ENCODE measurements around the gene MPV17L.
"Not testable (repeated sequence)": the region's sequence is repeated elsewhere in the genome, so short reads cannot be mapped to it uniquely, and the experiment has no call there.

The MPV17L gene

DNA sequence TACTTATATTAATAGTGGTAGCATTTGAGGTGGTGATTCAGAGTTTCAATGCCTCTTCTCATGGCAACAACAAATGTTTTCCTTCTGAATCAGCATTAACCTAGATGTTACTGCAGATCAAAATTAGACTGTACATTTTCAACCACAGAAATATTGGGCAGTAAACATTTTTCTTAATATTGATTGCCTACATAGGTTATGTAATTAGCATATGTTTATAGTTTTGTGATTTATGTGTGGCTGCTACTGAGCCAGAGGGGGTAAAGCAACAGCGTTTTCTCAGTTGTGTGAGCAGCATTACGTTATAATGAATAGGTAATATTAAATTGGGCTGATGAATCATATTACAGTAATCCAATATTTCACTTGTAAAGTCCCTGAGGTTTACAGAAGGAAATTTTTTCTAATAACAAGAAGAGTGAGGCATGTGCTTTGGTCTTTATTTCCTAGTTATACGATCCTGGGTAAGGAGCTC lies 20.0 kb downstream of the MPV17L start:
- no peak for DNase-seq

DNA sequence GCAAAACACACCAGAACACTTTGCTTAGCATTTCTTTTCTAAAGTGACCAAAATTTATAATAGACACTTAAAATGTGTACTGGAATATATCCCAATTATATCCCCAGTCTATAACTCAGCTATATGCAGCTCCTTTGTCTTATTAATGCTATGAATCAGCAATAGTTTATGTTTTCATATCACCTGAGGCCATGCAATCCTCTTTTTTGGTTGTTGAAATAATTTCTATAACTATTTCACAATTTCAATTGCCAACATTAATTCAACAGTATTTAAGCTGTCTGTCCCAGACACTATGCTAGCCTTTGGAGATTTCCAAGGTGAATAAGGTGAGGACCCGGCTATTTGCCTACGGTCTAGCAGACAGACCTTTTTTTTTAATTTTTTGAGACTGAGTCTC lies 21.6 kb downstream of the MPV17L start:
- no peak for DNase-seq

DNA sequence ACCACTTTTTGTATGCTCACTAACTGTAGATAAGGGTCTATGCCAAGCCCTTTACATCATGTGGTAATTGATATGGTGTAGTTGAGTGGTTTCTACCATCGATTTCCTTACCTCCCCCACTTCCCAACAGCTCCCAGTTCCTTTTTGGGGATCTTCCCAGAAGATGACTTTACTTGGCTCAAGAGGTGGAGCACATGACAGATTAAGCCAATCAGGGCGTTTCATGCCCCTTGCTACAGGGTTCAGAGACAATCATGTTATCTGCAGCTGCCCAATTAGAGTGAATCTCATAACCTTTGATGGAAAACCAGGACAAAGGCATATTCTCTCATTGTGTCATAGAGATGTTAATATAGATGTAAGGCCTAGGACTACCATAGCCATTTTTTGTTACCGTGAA lies 22.7 kb downstream of the MPV17L start:
- no peak for DNase-seq

DNA sequence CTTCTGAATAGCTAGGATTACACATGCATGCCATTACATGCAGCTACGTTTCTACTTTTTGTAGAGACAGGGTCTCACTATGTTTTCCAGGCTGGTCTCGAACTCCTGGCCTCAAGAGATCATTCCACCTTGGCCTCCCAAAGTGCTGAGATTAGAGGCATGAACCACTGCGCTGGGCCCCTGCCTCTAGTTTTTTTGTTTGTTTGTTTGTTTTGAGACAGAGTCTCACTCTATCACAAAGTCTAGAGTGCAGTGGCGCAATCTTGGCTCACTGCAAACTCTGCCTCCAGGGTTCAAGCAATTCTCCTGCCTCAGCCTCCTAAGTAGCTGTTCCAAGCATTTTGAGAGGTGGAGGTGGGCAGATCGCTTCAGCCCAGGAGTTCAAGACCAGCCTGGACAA lies 26.1 kb downstream of the MPV17L start:
- DNase-seq = not testable (repeated sequence)

DNA sequence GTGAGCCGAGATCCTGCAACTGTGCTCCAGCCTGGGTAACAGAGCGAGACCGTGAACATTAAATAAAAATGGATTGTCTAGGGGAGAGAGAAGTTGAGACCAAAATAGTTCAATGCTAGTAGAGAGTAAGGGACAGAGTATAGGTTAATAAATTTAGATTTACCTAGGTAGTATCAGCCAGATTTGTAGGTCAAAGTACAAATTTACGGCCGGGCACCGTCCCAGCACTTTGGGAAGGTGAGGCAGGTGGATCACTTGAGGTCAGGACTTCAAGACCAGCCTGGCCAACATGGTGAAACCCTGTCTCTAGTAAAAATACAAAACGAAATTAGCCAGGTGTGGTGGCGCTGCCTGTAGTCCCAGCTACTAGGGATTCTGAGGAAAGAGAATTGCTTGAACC lies 26.7 kb downstream of the MPV17L start:
- DNase-seq = no peak

DNA sequence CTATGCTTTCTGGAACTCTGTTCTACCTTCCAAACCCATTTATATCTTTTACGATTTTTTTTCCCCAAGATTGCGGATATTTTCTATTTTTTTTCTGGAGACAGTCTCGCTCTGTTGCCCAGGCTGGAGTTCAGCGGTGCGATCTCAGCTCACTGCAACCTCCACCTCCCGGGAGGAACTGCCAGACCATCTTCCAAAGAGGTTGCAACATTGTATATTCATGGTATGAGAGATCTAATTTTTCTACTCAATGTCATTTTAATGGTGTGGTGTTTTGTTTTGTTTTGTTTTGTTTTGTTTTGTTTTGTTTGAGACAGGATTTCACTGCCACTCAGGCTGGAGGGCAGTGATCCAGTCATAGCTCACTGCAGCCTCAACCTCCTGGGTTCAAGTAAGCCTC lies 30.3 kb downstream of the MPV17L start:
- DNase-seq = no peak

DNA sequence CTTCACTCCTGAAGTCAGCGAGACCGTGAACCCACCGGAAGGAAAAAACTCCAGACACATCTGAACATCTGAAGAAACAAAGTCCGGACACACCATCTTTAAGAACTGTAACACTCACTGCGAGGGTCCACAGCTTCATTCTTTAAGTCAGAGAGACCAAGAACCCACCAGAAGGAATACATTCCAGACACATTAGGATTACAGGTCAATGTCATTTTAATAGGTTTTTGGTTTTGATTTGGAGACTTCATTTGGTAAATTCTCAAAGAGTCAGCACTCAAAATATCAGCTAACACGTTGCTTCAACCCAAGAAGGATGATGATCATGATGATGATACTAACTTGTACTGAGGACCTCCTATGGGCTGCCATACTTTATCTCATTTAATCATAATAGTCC lies 31.2 kb downstream of the MPV17L start:
- no peak for DNase-seq

DNA sequence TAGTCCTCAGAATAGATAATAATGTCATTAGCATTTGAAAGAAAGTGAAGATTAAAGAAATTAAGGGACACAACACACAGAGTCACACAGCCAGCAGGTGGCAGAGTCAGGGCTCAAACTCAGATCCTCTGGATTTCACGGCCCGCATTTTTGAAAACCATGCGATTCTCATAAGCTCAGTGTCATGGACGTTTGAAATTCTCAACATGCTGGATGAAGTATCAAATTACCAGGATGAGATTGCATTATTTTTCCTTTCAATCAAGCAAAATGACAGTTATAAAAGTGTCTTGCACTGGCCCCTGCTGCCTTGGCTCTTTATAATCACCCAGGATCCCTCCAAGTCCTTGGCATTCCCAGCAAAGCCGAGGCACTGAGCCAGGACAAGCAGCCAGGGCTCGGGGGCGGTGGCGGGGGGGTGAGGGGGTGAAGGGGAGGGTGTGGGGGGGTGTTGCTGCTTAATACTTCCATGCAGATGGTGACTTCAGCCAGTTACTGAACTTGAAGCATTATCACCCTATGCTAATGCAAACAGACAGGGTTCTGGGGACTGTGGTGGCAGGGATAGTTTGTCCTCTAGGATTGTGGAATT lies 32.2 kb downstream of the MPV17L start:
- peak; percentile 1 to 8 for DNase-seq

DNA sequence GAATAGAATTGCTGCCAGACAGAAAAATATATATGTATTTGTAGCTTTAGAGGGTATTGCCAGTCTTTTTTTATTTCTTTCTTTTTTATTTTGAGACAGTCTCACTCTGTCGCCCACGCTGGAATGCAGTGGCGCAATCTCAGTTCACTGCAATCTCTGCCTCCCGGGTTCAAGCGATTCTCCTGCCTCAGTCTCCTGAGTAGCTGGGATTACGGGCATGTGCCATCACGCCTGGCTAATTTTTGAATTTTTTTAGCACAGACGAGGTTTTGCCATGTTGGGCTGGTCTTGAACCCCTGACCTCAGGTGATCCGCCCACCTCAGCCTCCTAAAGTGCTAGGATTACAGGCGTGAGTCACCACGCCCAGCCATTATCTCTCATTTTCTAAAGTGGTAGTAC lies 35.3 kb downstream of the MPV17L start:
- DNase-seq = not testable (repeated sequence)

DNA sequence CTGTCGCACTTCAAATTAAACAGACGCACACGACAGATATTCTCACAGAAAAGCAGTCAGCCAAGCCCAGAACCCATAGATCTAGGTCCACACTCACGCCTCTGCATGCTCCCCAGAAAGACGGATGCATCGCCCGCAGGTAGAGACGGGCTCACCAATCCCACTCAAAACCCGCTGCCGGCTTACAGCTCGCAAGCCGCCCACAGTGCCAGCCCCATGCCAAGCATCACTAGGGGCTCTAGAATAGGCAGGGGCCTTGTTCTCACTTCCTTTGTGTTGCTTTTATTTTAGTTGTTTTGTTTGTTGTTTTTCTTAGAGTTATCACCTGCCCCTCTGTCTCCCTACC lies 38.5 kb downstream of the MPV17L start:
- DNase-seq = no peak

DNA sequence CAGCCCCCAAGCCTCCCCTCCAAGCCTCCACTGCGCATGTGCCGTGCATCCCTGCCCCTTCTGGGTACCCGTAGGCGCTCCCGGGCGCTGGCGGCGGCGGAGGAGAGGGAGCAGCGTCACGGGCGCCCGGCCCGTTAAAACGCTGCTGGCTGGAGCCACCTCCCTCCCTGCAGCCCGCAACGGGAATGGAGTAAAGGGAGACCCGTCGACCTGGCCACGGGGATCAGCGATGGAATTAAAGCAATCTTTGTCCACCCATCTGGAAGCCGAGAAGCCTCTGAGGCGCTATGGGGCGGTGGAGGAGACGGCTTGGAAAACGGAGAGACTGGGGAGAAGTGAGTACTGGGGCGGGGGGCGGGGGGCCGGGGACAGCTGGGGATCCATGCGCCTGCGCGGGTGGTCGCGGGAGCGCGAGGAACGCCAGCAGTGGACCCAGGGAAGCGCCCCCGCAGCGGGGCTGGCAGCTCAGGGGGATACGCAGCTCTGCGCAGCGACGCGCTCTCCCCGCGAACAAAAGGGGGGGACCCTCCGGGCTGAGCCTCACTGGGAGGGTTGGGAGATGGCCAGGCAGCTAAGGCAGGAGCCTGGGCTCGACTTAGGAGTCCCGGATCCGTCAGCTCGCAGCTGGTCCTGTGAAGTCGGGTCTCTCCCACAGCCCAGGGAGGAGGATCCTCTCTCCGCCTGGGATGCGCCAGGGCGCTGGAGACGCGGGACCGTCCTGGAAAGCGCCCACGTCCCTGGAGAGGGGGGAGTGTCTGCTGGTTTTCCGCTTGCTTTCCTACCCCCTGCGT lies 39.1 kb downstream of the MPV17L start, which contains the start of gene BMERB1:
Gene BMERB1 (plus strand): TSS at position 164 of the 791 bp plus-strand sequence. CDS start 66 bp downstream, at position 230.
- peak; percentile 64 to 65 for DNase-seq

DNA sequence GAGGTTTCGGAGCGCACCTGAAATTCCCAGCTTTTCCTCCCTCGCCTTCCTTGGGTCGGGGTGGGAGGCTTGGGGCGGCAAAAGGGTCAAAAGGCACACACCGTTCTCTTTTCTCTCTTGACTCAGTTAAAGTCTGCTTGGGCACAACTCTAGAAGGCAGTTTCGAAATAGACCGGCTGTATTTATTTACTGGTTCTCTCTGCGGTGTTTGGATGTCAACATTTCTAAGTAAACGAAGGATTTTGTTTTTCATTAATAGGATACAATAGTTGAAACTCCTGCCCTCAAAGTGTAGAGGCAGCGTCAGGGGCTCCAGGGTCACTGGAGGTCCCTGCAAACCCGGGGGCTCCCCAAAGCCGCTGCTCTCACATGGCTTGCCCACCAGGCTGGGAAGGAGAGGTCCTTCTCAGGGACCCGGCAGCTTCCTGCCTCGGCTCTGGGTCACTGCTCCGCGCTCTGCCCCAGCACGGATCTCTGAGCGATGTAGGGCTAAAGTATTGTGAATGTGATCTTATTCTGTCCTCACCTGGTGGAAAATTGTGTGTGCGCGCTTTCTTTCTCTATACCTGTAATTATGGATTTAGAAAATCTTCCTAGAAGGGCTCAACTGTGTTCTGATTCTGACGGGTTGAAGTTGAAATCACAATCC lies 39.8 kb downstream of the MPV17L start:
- no peak for DNase-seq

DNA sequence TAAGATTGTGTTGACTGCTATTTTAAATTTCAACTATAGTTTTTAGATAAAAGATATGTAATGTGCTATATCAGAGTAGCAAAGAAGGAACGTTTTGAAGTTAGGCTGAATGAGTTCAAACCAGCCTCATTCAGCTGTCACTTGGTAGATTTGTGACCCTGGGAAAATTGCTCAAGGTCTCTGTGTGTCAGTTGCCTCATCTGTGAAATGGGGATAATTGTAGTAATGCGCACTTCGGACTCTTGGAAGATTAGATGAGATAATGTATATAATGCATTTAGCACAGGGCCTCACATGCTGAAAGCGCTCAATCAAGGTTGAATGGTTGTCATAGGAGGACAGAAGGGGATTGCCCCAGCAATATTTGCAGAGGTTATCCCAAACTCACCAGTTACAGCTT lies 43.5 kb downstream of the MPV17L start:
- no peak for DNase-seq

DNA sequence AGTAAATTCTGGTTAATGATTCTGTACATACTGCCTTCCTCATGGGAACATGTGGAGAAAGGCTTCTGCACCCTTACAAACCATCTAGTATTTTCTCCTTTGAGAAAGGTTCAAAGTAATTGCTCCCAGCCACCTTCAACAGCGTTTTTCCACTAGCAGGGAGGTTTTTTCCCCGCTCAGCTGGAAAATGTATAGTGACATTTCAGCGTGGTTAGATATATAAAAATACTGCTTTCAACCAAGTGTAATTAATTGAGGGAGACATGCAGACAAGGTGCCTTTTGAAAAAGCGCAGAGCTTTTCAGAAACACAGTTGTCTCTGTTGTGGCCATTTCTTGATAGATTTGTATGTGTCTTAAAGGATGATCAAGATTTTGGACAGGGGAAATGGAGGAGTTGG lies 44.0 kb downstream of the MPV17L start:
- DNase-seq = no peak

DNA sequence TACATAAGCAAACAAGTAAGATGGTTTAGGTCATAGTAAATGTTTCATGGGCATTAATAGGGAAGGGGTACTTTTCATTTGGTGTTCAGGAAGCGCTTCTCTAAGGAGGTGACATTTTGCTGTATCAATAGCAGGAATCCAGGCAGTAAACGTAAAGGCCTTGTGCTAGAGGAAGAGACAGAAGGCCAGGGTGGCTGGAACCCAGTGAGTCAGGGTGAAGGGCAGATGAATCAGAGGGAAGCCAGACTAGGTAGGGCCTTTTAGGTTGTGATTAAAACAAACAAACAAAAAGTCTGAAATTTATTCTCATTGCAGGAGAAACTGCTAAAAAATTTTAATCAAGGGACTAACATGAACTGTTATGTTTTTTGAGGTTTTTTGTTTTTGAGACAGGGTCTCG lies 45.3 kb downstream of the MPV17L start:
- DNase-seq = no peak

DNA sequence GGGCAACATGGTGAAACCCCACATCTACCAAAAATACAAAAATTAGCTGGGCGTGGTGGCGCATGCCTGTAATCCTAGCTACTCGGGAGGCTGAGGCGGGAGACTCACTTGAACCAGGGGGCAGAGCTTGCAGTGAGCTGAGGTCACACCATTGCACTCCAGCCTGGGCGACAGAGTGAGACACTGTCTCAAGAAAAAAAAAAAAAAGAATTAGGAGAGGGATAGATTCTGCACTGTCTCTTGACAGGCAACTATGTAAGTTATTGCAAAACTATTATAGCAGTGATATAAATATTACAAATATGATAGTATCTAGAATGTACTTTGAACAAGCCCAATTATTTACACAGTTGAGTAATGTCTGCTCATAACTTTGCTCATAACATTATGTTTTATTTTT lies 46.6 kb downstream of the MPV17L start:
- not testable (repeated sequence) for DNase-seq

DNA sequence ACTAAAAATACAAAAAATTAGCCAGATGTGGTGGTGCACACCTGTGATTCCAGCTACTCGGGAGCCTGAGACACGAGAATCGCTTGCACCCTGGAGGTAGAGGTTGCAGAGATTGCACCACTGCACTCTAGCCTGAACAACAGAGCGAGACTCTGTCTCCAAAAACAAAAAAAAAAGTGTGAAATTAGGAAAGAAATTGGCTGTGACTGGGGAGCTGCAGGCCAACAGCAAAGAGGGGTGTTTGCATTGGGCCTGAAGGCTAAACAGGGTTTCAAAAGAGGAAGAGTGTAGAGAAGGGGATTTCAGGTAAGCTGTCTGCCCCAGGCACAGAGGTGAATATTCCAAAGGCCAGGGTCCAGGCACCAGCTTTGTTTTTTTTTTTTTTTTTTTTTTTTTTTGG lies 48.2 kb downstream of the MPV17L start:
- no peak for DNase-seq

DNA sequence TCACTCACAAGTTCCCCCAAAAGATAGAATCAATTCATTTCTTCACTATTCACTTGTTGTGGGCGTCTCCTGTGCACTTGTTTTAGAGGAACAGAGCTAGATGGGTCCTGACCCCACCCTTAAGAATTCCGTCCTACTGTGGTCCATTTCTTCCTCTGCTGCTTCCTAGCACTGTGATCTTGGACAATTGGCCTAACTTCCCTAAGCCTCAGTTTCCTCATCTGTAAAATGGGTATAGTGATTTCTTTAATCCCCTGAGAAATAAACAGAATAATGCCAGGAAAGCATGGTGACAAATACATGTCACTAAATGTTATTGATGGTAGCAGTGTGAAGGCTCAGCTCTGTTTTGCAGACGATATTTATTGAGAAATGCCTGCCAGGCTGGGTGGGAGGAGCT lies 48.7 kb downstream of the MPV17L start:
- DNase-seq = no peak

DNA sequence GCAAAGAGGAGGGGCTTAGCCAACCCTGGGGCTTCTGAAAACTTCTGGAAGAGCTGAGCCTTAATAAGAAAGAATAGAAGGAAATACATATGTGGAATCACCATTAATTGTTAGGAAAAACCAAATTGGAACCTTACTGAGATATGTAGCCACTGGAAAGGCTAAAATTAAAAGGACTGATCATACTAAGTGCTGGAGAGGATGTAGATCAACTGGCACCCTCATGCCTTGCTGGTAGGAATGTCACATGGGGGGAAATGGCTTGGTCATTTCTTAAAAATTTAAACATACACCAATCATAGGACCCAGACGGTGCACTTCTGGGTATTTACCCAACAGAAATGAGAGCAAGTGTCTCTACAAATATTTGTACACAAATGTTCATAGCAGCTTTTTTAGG lies 49.9 kb downstream of the MPV17L start:
- no peak for DNase-seq

DNA sequence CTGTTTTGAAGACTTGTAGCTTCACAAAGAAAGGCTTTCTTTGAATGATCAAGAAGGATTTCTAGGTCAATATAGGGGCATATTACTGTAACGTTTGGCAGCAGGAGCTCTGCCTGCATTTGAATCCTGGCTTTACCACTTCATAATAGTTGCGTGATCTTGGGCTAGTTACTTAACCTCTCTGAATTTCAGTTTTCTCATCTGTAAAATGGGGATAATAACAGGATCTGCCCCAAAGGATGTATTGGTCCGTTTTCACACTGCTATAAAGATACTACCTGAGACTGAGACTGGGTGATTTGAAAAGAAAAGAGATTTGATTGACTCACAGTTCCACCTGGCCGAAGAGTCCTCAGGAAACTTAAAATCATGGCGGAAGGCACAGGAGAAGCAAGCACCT lies 51.3 kb downstream of the MPV17L start:
- DNase-seq = no peak

DNA sequence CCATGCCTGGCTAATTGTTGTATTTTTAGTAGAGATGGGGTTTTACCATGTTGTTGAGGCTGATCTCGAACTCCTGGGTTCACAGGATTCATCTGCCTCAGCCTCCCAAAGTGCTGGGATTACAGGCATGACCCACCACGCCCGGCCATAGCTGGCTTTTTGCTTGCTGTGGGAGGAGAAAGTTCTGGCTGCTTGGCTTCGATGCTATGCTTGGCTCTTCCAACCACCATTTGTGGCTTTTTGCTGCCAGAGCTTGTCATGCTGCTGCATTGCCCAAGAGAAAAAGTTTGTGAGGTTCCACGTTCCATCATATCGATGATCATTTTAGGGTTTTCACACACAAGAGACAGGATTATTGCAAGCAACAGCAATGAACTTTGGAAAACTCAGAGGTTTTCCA lies 55.1 kb downstream of the MPV17L start:
- DNase-seq = no peak

DNA sequence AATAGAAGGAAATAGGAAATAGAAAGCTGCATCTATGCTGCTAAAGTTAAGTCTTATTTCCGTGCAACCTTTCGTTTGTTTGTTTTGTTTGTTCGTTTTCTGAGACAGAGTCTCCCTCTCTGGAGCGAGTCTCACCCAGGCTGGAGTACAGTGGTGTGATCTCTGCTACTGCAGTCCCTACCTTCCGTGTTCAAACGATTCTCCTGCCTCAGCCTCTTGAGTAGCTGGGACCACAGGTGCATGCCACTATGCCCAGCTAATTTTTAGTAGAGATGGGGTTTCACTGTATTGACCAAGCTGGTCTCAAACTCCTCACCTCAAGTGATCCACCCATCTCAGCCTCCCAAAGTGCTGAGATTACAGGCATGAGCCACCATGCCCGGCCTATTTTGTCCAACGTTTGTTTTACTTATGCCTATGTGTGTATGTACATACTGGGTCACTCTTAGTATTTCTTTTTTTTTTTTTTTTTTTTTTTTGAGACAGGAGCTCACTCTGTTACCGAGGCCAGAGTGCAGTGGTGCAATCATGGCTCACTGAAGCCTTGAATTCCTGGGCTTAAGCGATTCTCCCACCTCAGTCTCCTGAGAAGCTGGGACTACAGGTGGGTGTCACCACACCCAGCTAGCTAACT lies 55.7 kb downstream of the MPV17L start:
- no peak for DNase-seq

DNA sequence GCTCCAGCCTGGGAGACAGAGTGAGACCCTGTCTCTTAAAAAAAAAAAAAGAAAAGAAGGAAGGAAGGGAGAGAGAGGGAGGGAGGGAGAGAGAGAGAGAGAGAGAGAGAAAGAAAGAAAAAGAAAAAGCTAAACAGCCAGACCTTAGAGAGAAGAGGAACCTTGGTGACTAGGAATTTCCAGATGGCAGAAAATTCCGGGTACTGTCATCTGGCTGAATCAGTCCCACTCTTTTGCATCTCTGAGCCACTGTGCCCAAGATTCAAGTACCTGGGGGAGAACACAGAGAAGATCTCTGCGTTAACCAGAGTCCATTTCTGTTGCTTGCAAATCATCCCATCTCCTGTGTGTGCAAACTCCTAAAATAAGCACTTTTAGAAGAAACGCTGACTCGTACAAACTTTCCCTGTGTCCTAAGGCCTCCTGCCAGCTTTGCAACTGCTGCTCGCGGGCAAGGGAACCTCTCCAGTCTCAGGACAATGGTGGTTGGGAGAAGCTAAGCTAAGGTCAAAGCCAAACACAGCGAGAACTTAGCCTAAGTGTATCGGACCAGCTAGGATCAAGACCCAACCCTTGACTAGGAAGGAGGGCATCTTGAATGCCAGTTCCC lies 56.8 kb downstream of the MPV17L start:
- DNase-seq = no peak

All from NCI-H2081 (cell line).